SK-N-SH (cell line): Measurements from ENCODE around the gene UBN2.

Source experiments
- FOSL2 ChIP-seq: IDR thresholded peaks from 2 replicates; pipeline ENCODE4 v1.4.0; 2012; ENCODE audit warnings: low read depth, mild to moderate bottlenecking, moderate library complexity, borderline replicate concordance
- GATA2 ChIP-seq: sonication (generic); formaldehyde crosslinking; IDR thresholded peaks from 2 replicates; pipeline ENCODE4 v1.5.0; 2020; ENCODE audit warnings: mild to moderate bottlenecking, missing genetic modification reagents
- NFIC ChIP-seq: IDR thresholded peaks from 2 replicates; pipeline ENCODE4 v1.4.0; 2012; ENCODE audit warnings: borderline replicate concordance
- POLR2AphosphoS5 ChIP-seq: IDR thresholded peaks from 2 replicates; pipeline ENCODE4 v1.6.1; 2012; ENCODE audit warnings: low read depth, low read length
- RAD21 ChIP-seq: IDR thresholded peaks from 2 replicates; pipeline ENCODE4 v1.6.1; 2012; ENCODE audit warnings: mild to moderate bottlenecking, low read length
- REST ChIP-seq: IDR thresholded peaks from 2 replicates; pipeline ENCODE4 v1.6.1; 2012; ENCODE audit warnings: mild to moderate bottlenecking, low read depth, low read length, moderate library complexity
- RXRA ChIP-seq: IDR thresholded peaks from 2 replicates; pipeline ENCODE4 v1.4.0; 2012; ENCODE audit warnings: low read depth, mild to moderate bottlenecking, borderline replicate concordance
- SMC3 ChIP-seq: IDR thresholded peaks from 2 replicates; pipeline ENCODE4 v1.6.1; 2012; ENCODE audit warnings: low read depth, low read length, improper control_type of control experiment
- TAF1 ChIP-seq: IDR thresholded peaks from 2 replicates; pipeline ENCODE4 v1.6.1; 2012; ENCODE audit warnings: low read depth, mild to moderate bottlenecking, low read length, moderate library complexity, borderline replicate concordance
- TEAD4 ChIP-seq: IDR thresholded peaks from 2 replicates; pipeline ENCODE4 v1.4.0; 2012; ENCODE audit warnings: mild to moderate bottlenecking, borderline replicate concordance; ENCODE audit not compliant: insufficient read depth
- YY1 ChIP-seq: IDR thresholded peaks from 2 replicates; pipeline ENCODE4 v1.4.0; 2012; ENCODE audit warnings: low read depth, mild to moderate bottlenecking
- TF ChIP-seq, protein P1 (sequence below): fragments of 200-600 bp; sonication (generic); IDR thresholded peaks from 2 replicates; pipeline ENCODE4 v1.6.1; 2017; ENCODE audit warnings: antibody characterized with exemption, mild to moderate bottlenecking, moderate library complexity
- TF ChIP-seq, protein P2 (sequence below): fragments of 150-350 bp; IDR thresholded peaks from 2 replicates; pipeline ENCODE4 v1.6.1; 2017; ENCODE audit warnings: antibody characterized with exemption, low read length, low read depth, borderline replicate concordance

DNA sequence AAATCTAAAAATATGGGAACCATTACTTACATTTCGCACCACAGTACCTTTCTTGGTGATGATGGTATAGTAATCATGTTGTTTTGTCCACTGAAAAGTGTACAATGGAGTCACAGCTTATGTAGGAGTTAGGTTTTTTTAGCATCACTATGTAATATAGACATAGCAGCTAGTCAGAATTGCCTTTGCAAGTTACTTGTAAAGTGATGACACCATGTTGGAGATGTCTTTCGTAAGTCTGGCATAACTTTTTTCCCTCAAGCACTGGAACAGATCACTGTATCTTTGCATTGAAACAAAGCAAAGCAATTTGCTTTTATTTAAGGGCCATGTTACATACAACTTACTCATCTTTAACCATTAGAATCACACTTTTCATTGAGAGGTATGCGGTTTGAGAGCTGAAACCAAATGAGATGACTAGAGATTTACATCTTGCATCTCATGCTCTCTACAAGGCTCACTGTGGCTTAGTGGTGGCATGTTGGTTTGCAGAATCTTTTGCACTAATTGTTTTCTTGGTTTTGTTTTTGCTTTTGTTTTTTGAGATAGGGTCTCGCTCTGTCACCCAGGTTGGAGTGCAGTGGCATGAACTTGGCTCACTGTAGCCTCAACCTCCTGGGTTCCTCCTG is 18.3 kb downstream of the UBN2 start:
- TF ChIP-seq, protein P1, sequence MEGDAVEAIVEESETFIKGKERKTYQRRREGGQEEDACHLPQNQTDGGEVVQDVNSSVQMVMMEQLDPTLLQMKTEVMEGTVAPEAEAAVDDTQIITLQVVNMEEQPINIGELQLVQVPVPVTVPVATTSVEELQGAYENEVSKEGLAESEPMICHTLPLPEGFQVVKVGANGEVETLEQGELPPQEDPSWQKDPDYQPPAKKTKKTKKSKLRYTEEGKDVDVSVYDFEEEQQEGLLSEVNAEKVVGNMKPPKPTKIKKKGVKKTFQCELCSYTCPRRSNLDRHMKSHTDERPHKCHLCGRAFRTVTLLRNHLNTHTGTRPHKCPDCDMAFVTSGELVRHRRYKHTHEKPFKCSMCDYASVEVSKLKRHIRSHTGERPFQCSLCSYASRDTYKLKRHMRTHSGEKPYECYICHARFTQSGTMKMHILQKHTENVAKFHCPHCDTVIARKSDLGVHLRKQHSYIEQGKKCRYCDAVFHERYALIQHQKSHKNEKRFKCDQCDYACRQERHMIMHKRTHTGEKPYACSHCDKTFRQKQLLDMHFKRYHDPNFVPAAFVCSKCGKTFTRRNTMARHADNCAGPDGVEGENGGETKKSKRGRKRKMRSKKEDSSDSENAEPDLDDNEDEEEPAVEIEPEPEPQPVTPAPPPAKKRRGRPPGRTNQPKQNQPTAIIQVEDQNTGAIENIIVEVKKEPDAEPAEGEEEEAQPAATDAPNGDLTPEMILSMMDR: no peak
- TF ChIP-seq YY1 (no peak), TEAD4 (no peak), REST (no peak), RAD21 (no peak), TAF1 (no peak), RXRA (no peak), NFIC (no peak), SMC3 (no peak), FOSL2 (no peak), GATA2 (no peak), POLR2AphosphoS5 (no peak)
- TF ChIP-seq, protein P2, sequence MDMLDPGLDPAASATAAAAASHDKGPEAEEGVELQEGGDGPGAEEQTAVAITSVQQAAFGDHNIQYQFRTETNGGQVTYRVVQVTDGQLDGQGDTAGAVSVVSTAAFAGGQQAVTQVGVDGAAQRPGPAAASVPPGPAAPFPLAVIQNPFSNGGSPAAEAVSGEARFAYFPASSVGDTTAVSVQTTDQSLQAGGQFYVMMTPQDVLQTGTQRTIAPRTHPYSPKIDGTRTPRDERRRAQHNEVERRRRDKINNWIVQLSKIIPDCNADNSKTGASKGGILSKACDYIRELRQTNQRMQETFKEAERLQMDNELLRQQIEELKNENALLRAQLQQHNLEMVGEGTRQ: no peak
